Stomach smooth muscle (tissue), 2 donors: ENCODE data around the gene CCNB3.

Experiments
- H3K27ac ChIP-seq: one replicate; pipeline ENCODE4 v1.7.0; 2013; ENCODE audit warnings: mild to moderate bottlenecking, low read length, inconsistent platforms
- H3K27me3 ChIP-seq, 2 donors: one replicate each; pipeline ENCODE4 v1.7.0; 2013; ENCODE audit warnings: low read length in 2 of 2; ENCODE audit not compliant: insufficient read depth in 2 of 2, control insufficient read depth in 1 of 2
- H3K36me3 ChIP-seq, 2 donors: one replicate each; pipeline ENCODE4 v1.7.0; 2013; ENCODE audit warnings: low read length in 2 of 2; ENCODE audit not compliant: control insufficient read depth in 2 of 2, insufficient read depth in 2 of 2
- H3K4me1 ChIP-seq: one replicate; pipeline ENCODE4 v1.7.0; 2013; ENCODE audit warnings: low read length; ENCODE audit not compliant: control insufficient read depth, insufficient read depth
- H3K4me3 ChIP-seq, 2 donors: one replicate each; pipeline ENCODE4 v1.7.0; 2013; ENCODE audit warnings: low read length in 2 of 2
- H3K9ac ChIP-seq, 2 donors: one replicate each; pipeline ENCODE4 v1.7.0; 2013; ENCODE audit warnings: low read length in 2 of 2, mild to moderate bottlenecking in 1 of 2
- H3K9me3 ChIP-seq, 2 donors: one replicate each; pipeline ENCODE4 v1.7.0; 2013; ENCODE audit warnings: low read length in 2 of 2; ENCODE audit not compliant: control insufficient read depth in 2 of 2
- donor health status: healthy.
- donor health status: Pancreatic carcinoma.

Gene CCNB3

GRCh38 chrX:50343917-50344316, 139.4 kb downstream of the CCNB3 start:
- H3K4me1 ChIP-seq, result no peaks in the 10 kb centered on the region
- H3K27ac ChIP-seq, result no peak overlapping the region
- no peak overlapping the region for H3K9ac ChIP-seq
- no peaks in the 10 kb centered on the region for H3K36me3 ChIP-seq
- H3K27me3 ChIP-seq, result peaks cover 0 to 10% of the 10 kb centered on the region in 2 donors
- peaks cover 0 to 2% of the 10 kb centered on the region in 2 donors for H3K9me3 ChIP-seq
- H3K4me3 ChIP-seq, result no peak overlapping the region

DNA sequence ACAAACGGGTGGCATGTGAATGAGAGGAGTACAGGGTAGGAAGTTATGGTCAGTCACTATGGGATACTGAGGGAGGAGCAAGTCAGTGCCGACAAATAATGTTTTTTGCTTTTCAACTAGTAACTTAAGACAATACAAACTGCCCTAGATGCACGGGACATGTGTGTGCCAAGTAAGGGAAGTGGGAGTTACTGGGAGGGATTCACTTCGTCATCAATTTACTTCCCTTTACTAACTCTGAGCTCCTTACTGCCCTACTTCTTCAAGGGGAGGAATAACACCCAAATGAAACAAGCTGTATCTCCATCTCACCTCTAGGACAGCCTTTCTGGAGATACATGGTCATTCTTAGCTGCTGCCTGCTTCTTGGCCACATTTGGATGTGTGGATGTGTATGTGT, 168.4 kb downstream of the CCNB3 start:
- Histone ChIP-seq H3K9ac (no peak overlapping the region), H3K4me3 (no peak overlapping the region), H3K4me1 (no peaks in the 10 kb centered on the region), H3K36me3 (no peaks in the 10 kb centered on the region), H3K9me3 (peaks cover 0 to 5% of the 10 kb centered on the region in 2 donors), H3K27ac (no peak overlapping the region), H3K27me3 (peaks cover 0 to 14% of the 10 kb centered on the region in 2 donors)

DNA sequence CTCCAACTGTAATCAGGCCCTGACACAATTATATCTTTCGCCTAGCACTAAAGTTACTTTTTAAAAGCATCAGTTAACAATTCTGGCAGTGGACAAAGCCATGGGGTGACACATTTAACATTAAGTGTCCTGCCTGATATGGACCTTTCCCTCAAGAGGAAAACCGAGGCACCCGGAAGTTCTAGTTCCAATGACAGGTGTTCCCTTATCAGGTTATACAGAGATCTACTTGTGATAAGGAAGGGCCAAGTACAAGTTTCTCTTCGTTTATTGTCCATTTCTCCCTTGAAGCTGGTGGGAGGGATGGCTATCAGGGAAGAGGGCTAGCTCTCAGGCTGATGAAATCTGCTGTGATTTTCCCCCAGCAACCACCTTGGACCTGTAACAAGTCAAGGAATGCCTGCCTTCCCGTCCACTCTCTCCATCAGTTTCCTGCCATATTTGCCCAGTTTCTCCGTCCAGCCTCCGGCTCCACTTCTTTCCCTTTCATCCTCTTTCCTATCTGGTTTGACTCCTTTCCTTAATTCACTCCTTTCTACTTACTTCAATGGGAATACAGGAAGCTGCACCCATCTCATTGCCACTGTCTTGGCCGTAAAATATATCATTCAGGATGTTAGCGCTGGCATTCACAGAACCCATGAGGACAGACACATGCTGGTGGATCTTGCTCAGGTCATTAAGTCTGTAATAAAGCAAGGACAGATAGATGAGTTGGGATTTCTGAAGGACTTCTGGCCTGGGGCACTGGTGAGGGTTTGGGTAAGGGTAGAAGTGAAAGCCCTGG, 171.1 kb downstream of the CCNB3 start:
- no peaks in the 10 kb centered on the region for H3K36me3 ChIP-seq
- H3K4me1 ChIP-seq, result no peaks in the 10 kb centered on the region
- H3K9ac ChIP-seq, result no peak overlapping the region
- H3K4me3 ChIP-seq, result no peak overlapping the region
- no peak overlapping the region for H3K27ac ChIP-seq
- peaks cover 0 to 5% of the 10 kb centered on the region in 2 donors for H3K9me3 ChIP-seq
- peaks cover 0 to 16% of the 10 kb centered on the region in 2 donors for H3K27me3 ChIP-seq

GRCh38 chrX:50381729-50382415, 177.3 kb downstream of the CCNB3 start:
- no peak overlapping the region for H3K27ac ChIP-seq
- H3K4me1 ChIP-seq, result no peaks in the 10 kb centered on the region
- H3K4me3 ChIP-seq, result no peak overlapping the region
- H3K27me3 ChIP-seq, result peaks cover 0 to 6% of the 10 kb centered on the region in 2 donors
- H3K36me3 ChIP-seq, result no peaks in the 10 kb centered on the region
- peaks cover 0 to 3% of the 10 kb centered on the region in 2 donors for H3K9me3 ChIP-seq
- H3K9ac ChIP-seq, result no peak overlapping the region

- Histone ChIP-seq H3K27me3 (peaks cover 0 to 8% of the 10 kb centered on the region in 2 donors), H3K9ac (no peak overlapping the region), H3K27ac (no peak overlapping the region), H3K4me1 (no peaks in the 10 kb centered on the region), H3K36me3 (no peaks in the 10 kb centered on the region), H3K4me3 (no peak overlapping the region), H3K9me3 (peaks cover 0 to 3% of the 10 kb centered on the region in 2 donors)
Observed at GRCh38 chrX:50386520-50386919, 182.0 kb downstream of the CCNB3 start.

DNA sequence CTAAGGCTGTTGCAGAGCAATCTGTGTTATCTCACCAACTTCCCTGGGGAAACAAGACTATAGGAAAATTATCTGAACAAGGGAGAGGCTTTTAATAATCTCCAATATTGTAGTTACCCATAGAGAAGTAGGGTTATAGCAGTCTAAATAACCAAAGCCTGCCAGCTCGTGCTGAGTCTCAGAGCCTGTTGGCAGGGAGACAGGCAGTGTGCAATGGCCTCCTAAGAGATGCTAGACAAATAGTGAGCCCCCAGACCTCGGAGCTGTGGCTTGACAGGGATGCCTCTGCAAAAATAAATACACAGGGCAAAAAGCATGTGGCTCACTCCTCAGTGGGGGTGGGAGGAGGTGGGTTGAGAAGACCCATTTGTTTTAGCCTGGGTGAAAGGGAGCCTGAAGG, 189.3 kb downstream of the CCNB3 start:
- H3K27ac ChIP-seq, result no peak overlapping the region
- no peak overlapping the region for H3K9ac ChIP-seq
- no peak overlapping the region for H3K4me3 ChIP-seq
- no peaks in the 10 kb centered on the region for H3K4me1 ChIP-seq
- peaks cover 0 to 6% of the 10 kb centered on the region in 2 donors for H3K27me3 ChIP-seq
- peaks cover 0 to 3% of the 10 kb centered on the region in 2 donors for H3K9me3 ChIP-seq
- no peaks in the 10 kb centered on the region for H3K36me3 ChIP-seq
